HG02678 (cell line): Measurements from ENCODE around the gene IL15.
"Not testable (repeated sequence)": the region's sequence is repeated elsewhere in the genome, so short reads cannot be mapped to it uniquely, and the experiment has no call there.

ENCODE experiments used
- ATAC-seq: cut with Tn5 transposase; IDR thresholded peaks from one replicate; pipeline ENCODE4 v1.9.1; 2021; ENCODE audit warnings: mild to moderate bottlenecking, moderate library complexity; ENCODE audit not compliant: unreplicated experiment

IL15 gene

GRCh38 chr4:141636082-141636770 lies at the start of gene IL15:
Gene IL15 (plus strand): TSS chr4:141636583. CDS start chr4:141719465, 82,882 bp downstream.
- peak; percentile 63 for ATAC-seq

GRCh38 chr4:141587897-141588296 lies 48.5 kb upstream of the IL15 start:
- no peak for ATAC-seq

GRCh38 chr4:141595531-141595930 lies 40.9 kb upstream of the IL15 start:
- ATAC-seq = no peak

DNA sequence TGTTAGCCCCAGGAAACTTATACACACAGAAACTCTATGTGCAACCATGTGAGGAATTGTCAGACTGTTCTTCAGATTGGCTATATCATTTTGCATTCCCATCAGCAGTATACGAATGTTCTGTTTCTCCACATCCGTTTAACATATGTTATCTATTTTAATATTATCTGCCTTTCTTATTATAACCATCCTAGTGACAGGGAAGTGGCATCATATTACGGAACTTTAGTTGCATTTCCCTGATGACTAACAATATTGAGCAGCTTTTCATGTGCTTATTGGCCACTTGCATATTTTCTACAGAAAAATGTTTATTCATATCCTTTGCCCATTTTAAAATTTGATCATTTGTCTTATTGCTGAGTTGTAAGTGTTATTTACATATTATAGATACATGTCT lies 36.5 kb upstream of the IL15 start:
- ATAC-seq = no peak

GRCh38 chr4:141604683-141605082 lies 31.7 kb upstream of the IL15 start:
- ATAC-seq = not testable (repeated sequence)

- no peak for ATAC-seq
Measured at GRCh38 chr4:141605425-141605856, 30.9 kb upstream of the IL15 start.

DNA sequence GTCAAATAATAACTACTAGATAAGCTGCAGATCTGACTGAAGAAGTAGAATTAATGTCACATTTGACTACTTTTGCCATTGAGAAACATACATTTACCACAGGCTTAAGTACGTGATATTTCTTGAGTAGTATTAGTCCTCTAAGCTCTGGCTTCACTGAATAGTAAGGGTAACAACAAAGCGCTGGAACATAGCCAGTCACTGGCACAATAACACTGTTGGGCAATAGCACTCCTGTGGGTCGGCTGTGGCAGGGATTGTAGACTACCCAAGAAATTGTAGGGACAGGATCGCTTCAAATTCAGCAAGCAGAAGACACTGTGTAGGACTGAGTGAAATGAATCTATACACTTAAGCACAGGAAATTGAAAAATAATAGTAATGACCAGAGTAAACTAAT lies 27.1 kb upstream of the IL15 start:
- no peak for ATAC-seq

GRCh38 chr4:141610365-141610764 lies 26.0 kb upstream of the IL15 start:
- no peak for ATAC-seq

- no peak for ATAC-seq
Measured at GRCh38 chr4:141614878-141615586, 21.4 kb upstream of the IL15 start.

- ATAC-seq = not testable (repeated sequence)
Measured at GRCh38 chr4:141615587-141615918, 20.8 kb upstream of the IL15 start.

DNA sequence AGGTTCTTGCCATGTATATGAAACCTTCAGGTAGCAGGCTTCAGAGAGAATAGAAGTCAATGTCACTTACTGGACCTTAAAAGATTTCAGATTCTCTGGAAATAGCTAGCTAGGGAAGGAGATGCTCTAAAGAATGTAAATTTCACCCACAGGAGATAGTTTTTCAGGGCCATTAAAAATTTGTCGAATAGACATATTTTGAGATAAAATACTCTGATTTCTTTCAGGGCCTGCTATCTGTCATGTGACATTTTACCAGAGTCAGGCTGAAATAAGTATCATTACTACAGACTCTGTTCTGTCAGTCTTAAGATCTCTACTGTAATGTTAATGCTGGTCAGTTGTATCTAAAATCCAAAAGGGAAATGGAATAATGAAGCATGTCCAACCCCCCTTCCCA lies 15.7 kb upstream of the IL15 start:
- no peak for ATAC-seq

GRCh38 chr4:141625023-141625422 lies 11.4 kb upstream of the IL15 start:
- ATAC-seq = no peak

GRCh38 chr4:141630854-141631253 lies 5.5 kb upstream of the IL15 start:
- no peak for ATAC-seq

DNA sequence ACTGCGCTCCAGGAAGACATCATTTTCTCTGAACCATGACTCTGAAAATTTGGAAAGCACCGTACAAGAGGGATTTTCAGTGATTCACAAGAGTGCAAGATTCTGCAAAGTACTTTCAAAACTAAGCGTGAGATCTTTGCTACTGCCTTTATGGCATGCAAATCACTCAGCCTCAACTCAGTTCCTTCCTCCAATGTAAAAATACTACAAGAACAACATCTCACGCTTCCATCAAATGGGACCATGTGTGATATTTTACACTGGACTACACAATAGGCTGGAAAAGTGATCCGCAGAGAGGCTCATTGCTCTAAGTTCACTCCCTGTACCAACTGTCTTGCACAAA lies 674 bp upstream of the IL15 start:
- ATAC-seq = peak; percentile 38

GRCh38 chr4:141636771-141637460 lies 533 bp downstream of the IL15 start:
- peak; percentile 56 for ATAC-seq

GRCh38 chr4:141637565-141637964 lies 1.2 kb downstream of the IL15 start:
- peak; percentile 11 for ATAC-seq

DNA sequence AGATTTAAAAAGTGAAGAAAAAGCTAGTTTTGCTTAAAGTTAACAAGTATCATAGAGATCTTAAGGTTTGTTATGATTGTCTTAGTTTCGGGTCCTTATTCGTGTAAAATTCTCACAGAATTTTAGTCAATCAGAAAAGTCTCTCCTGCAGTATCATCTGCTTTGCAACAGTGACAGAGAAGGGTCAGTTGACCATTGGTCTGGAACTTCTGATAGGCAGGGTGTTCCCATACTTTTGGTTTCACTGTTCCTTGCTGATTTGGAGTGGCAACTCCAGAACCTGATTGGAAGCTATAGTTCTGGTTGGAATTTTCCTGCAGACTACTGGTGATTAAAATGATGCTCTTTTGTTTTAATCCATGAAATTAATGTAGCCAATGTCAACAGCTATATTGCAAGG lies 1.8 kb downstream of the IL15 start:
- ATAC-seq = no peak

DNA sequence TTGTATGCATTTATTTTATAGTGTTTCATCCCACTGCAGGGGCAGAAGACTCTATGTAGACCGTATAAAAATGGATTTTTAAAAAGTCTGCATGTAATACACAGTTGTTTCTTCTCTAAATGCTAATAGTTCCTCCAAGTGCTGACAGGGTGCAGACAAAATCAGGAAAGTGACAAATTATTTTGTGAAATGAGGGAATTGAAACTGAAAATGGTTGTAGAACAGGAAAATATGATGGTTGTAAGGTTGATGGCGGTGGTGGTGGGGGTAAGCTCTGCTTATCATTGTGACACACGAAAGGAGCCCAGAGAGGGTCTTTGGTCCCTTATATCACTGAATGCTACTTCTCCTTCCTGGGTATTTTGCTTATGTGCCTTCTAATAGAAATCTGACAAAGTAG lies 4.3 kb downstream of the IL15 start:
- no peak for ATAC-seq

DNA sequence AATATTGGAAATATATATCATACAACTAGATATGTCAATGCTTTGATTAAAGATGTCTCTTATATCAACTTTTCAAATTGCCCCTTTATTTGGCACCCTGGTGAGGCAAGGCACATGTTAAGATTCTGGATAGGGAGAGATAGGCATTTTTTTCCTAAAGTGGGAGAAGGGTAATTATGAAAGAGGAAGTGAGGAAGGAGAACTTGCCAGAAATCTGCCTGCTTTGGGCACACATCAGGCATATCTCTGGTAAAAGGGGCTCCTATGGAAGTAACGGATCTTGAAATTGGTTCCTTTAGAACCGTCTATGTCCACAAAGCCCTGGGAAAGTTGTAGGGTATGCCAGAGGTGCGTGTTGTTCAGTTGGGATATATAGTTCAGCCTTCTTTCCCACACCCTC lies 5.7 kb downstream of the IL15 start:
- no peak for ATAC-seq

GRCh38 chr4:141642711-141643110 lies 6.3 kb downstream of the IL15 start:
- no peak for ATAC-seq

GRCh38 chr4:141643557-141643956 lies 7.2 kb downstream of the IL15 start:
- ATAC-seq = peak; percentile 48
